HUDEP-2 (cell line): ENCODE results near the gene COL15A1.
"Not testable (repeated sequence)": the region's sequence is repeated elsewhere in the genome, so short reads cannot be mapped to it uniquely, and the experiment has no call there.

Source experiments
- DNase-seq, 76 experiments: peaks; one replicate each; lab custom pipeline; 2025; ENCODE audit not compliant: unreplicated experiment in 76 of 76; lab: John Stamatoyannopoulos, UW

COL15A1 gene

GRCh38 chr9:98943682-98944056, at the start of gene COL15A1:
Gene COL15A1, plus strand, starts transcription at chr9:98943907. Its CDS starts 155 bp downstream, at chr9:98944062.
- peak in 2 of 76 experiments; percentile 18 to 35 for DNase-seq

- no peak for DNase-seq
These were observed 49.5 kb upstream of the COL15A1 start for GRCh38 chr9:98894171-98894570.

- no peak for DNase-seq
These were observed 48.9 kb upstream of the COL15A1 start for GRCh38 chr9:98894761-98895160.

- DNase-seq: no peak
These were observed 47.1 kb upstream of the COL15A1 start for GRCh38 chr9:98896632-98897031.

DNA sequence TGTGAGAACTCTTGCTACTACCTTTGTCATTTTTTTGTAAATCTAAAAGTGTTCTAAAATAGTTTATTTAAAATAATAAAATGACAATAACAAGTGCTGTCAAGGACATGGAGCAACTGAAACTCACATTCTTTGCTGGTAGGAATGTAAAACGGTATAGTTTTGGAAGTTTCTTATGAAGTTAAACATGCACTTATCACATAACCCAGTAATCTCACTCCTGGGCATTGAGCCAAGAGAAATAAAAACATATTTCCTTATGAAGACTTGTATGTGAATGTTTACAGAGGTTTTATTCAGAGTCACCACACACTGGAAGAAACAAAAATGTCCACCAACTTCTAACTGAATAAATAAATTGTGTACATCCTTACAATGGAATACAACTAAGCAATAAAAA, 46.0 kb upstream of the COL15A1 start:
- DNase-seq: no peak

GRCh38 chr9:98899408-98900056, 44.2 kb upstream of the COL15A1 start:
- peak in 1 of 76 experiments; percentile 13 for DNase-seq

GRCh38 chr9:98900244-98900643, 43.5 kb upstream of the COL15A1 start:
- DNase-seq: no peak

GRCh38 chr9:98900725-98901124, 43.0 kb upstream of the COL15A1 start:
- DNase-seq: no peak

GRCh38 chr9:98901843-98902242, 41.9 kb upstream of the COL15A1 start:
- not testable (repeated sequence) for DNase-seq

GRCh38 chr9:98902516-98902915, 41.2 kb upstream of the COL15A1 start:
- no peak for DNase-seq

DNA sequence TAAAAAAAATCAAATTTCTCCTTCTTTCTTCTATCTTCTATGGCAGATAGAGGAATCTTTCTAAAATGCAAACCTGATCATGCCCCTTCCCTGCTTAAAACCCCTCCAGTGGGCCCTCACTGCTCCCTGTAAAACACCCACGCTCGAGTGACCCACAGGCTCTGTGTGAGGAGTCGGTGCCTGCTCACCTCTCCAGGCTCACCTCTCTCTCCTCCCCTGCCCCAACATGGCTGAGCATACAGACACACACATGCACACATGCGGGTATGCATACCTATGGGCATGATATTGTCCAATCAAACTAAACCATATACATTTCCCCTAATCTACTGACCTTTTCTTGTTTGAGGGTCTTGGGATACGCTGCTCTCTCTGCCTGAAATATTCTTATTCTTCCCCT, 40.8 kb upstream of the COL15A1 start:
- no peak for DNase-seq

DNA sequence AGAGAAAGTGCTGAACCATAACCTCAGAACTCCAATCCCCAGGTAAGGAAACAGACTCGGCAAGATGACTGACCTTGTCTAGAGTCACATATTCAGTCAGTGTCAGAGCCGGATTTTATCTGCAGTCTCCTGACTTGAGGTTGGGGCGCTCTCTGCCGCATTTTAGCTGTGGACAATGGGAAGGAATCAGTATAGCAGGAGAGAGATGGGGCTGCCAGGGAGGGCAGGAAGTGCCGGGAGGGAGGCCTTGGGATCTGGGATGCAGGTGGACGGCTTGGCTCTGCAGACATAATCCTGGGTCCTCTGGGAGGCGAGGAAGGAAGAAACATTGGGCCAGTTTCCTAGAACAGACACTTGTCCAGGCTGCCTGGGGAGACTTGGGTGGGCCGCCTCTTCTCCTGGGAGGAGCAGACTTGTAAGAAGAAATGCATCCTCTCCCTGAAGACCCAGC, 39.7 kb upstream of the COL15A1 start:
- no peak for DNase-seq

- no peak for DNase-seq
These were observed 38.7 kb upstream of the COL15A1 start for GRCh38 chr9:98905015-98905414.

- peak in 23 of 76 experiments; percentile 6 to 42 (median 22) for DNase-seq
These were observed 37.2 kb upstream of the COL15A1 start for GRCh38 chr9:98906273-98907040.

GRCh38 chr9:98907055-98907454, 36.7 kb upstream of the COL15A1 start:
- no peak for DNase-seq

DNA sequence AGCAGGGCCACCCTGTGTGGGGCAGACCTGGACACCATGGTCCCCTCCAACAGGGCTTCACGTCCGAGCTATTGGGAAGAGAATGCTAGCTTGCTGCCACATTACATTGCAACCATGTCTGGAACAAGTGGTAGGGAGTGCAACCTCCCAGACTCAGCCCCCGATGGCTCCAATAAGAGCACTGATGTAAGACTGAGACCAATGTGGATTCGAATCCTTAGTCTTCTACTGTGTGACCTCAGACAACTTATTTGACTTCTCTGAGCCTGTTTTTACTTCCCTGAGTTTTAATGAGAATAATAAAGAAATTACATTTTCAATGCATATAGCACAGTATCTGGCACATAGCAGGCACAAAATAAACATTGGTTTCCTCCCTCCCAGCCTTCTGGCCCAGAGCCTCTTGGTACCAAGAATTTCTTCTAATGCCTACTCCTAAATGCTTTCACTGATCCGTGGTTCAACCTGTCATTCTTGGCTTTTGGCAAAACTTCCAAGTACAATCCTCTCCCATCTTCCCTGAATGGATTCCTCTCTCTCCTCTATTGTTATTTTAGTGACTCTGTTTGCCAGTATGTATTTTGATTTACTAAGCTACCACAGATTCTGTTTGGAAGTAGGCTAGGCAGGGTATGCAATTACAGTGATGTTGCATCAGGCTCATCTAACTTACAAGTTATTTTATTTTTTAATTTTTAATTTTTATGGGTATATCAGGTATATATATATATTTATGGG, 34.6 kb upstream of the COL15A1 start:
- no peak for DNase-seq

DNA sequence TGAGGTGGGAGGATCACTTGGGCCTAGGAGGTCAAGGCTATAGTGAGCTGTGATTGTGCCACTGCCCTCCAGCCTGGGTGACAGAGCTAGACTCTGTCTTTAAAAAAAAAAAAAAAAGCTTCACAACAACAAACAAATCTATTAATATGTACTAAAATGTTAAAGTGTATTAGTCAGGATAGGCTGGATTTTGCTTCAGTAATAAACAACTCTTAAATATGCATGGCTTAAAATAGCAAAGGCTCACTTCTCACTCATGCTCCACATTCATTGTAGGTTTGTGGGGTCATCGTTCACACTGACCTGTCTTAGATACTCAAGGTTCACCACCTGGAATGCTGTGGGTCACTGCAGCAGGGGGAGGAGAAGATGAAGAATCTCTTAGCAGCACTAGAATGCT, 33.8 kb upstream of the COL15A1 start:
- no peak for DNase-seq

DNA sequence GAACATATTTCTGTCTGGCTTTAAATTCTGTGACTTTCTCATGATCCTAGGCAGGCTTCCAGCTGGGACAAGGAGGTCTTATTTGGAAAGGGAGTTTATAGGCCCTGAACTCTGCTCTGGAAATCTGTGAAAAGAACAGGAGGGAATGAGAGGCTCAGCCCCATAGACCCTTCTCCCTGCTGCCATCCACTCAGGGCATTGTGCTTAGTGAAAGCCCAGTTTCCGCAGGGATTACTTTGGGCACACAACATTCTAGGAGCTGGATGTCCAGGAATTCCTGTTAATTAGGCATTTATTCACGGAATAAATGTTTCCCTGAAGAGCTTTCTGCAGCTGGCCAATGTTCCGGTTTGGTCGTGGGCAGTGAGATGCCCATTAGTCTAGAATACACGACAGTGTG, 32.7 kb upstream of the COL15A1 start:
- no peak for DNase-seq

- DNase-seq: not testable (repeated sequence)
These were observed 32.0 kb upstream of the COL15A1 start for GRCh38 chr9:98911738-98912137.

- DNase-seq: no peak
These were observed 31.3 kb upstream of the COL15A1 start for GRCh38 chr9:98912450-98912849.

DNA sequence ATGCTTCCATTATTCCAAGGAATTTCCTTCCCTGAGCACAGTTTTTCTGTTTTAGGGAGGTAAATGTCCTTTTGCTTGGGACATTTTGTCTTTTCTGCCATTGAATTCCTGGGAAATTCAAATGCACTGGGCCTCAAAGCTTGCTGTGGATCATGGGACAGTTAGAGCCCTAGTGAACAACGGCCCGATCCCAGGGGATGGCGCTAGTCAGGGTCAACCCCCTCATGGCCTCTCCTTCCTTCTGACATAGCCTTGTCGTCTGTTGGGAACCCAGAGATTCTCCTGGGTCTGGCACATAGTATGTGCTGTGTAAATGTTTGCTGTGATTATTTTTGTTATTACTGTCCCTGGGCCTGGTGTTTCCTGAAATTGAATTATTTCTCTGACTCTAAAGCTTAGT, 30.7 kb upstream of the COL15A1 start:
- DNase-seq: no peak
